Upper lobe of left lung (tissue), 4 donors: ENCODE data around the gene DNAJB6.

Experiments
- CTCF ChIP-seq, 6 experiments: fragments of 450-650 bp in 4 of 6; fragments of 200-600 bp in 2 of 6; sonication (generic) in 2 of 6; IDR thresholded peaks; one replicate each; pipeline ENCODE4 v1.5.1; 2016 to 2019; ENCODE audit warnings: antibody characterized with exemption in 6 of 6
- EP300 ChIP-seq, 4 donors: sonication (generic); formaldehyde crosslinking; IDR thresholded peaks; one replicate each; pipeline ENCODE4 v1.5.1; 2017; ENCODE audit warnings: antibody characterized with exemption in 4 of 4, control low read depth in 2 of 4
- POLR2A ChIP-seq, 4 donors: fragments of 450-650 bp; IDR thresholded peaks; one replicate each; pipeline ENCODE4 v1.5.1; 2016 to 2017; ENCODE audit warnings: antibody characterized with exemption in 4 of 4, mild to moderate bottlenecking in 2 of 4

- TF ChIP-seq POLR2A (IDR thresholded peaks at IDR 0.05) (no peak), CTCF (IDR thresholded peaks at IDR 0.05) (no peak), EP300 (IDR thresholded peaks at IDR 0.05) (no peak)
These were observed 77.3 kb downstream of the DNAJB6 start for GRCh38 chr7:157413881-157414701.
